HEK293 (cell line): ENCODE data around the gene INCA1.
A peak's percentile ranks its signal among the peaks of the same experiment; 100 is the strongest.

Source experiments
- BCL11A ChIP-seq: fragments of 450-650 bp; formaldehyde crosslinking; IDR thresholded peaks from 2 replicates; pipeline ENCODE4 v1.5.1; 2016; ENCODE audit warnings: low read depth, missing biosample characterization, missing genetic modification characterization
- GLIS1 ChIP-seq: fragments of 450-650 bp; formaldehyde crosslinking; IDR thresholded peaks from 2 replicates; pipeline ENCODE4 v1.5.1; 2016; ENCODE audit warnings: missing biosample characterization, missing genetic modification characterization
- MZF1 ChIP-seq: fragments of 450-650 bp; formaldehyde crosslinking; IDR thresholded peaks from 2 replicates; pipeline ENCODE4 v1.5.1; 2017; ENCODE audit warnings: missing biosample characterization, missing genetic modification characterization, borderline replicate concordance
- PATZ1 ChIP-seq: fragments of 450-650 bp; formaldehyde crosslinking; IDR thresholded peaks from 2 replicates; pipeline ENCODE4 v1.5.1; 2016; ENCODE audit warnings: missing biosample characterization, missing genetic modification characterization
- PRDM10 ChIP-seq: fragments of 450-650 bp; formaldehyde crosslinking; IDR thresholded peaks from 2 replicates; pipeline ENCODE4 v1.5.1; 2016; ENCODE audit warnings: missing biosample characterization, missing genetic modification characterization
- YY1 ChIP-seq: fragments of 450-650 bp; formaldehyde crosslinking; IDR thresholded peaks from 2 replicates; pipeline ENCODE4 v1.5.1; 2018; ENCODE audit warnings: missing biosample characterization, missing genetic modification characterization
- YY2 ChIP-seq: fragments of 450-650 bp; formaldehyde crosslinking; IDR thresholded peaks from 2 replicates; pipeline ENCODE4 v1.5.1; 2016; ENCODE audit warnings: missing biosample characterization, missing genetic modification characterization
- ZBTB17 ChIP-seq: fragments of 450-650 bp; formaldehyde crosslinking; IDR thresholded peaks from 2 replicates; pipeline ENCODE4 v1.5.1; 2016; ENCODE audit warnings: missing biosample characterization, missing genetic modification characterization
- ZBTB7A ChIP-seq: fragments of 450-650 bp; formaldehyde crosslinking; IDR thresholded peaks from 2 replicates; pipeline ENCODE4 v1.5.1; 2016; ENCODE audit warnings: low read depth, missing biosample characterization, missing genetic modification characterization
- ZFP37 ChIP-seq: fragments of 450-650 bp; formaldehyde crosslinking; IDR thresholded peaks from 2 replicates; pipeline ENCODE4 v1.5.1; 2016; ENCODE audit warnings: missing biosample characterization, missing genetic modification characterization
- ZFP41 ChIP-seq: fragments of 450-650 bp; formaldehyde crosslinking; IDR thresholded peaks from 2 replicates; pipeline ENCODE4 v1.5.1; 2016; ENCODE audit warnings: missing biosample characterization, missing genetic modification characterization, borderline replicate concordance
- ZFP69B ChIP-seq: fragments of 450-650 bp; formaldehyde crosslinking; IDR thresholded peaks from 2 replicates; pipeline ENCODE4 v1.5.1; 2016; ENCODE audit warnings: missing biosample characterization, missing genetic modification characterization
- ZNF2 ChIP-seq: fragments of 450-650 bp; formaldehyde crosslinking; IDR thresholded peaks from 2 replicates; pipeline ENCODE4 v1.5.1; 2016; ENCODE audit warnings: missing biosample characterization, missing genetic modification characterization
- ZNF214 ChIP-seq: fragments of 450-650 bp; formaldehyde crosslinking; IDR thresholded peaks from 2 replicates; pipeline ENCODE4 v1.5.1; 2017; ENCODE audit warnings: missing biosample characterization, mild to moderate bottlenecking, missing genetic modification characterization, borderline replicate concordance
- ZNF223 ChIP-seq: fragments of 450-650 bp; formaldehyde crosslinking; IDR thresholded peaks from 2 replicates; pipeline ENCODE4 v1.5.1; 2016; ENCODE audit warnings: missing biosample characterization, missing genetic modification characterization
- ZNF341 ChIP-seq: fragments of 450-650 bp; formaldehyde crosslinking; IDR thresholded peaks from 2 replicates; pipeline ENCODE4; 2016; ENCODE audit warnings: low read depth, missing biosample characterization, missing genetic modification characterization
- ZNF394 ChIP-seq: fragments of 450-650 bp; formaldehyde crosslinking; IDR thresholded peaks from 2 replicates; pipeline ENCODE4 v1.5.1; 2016; ENCODE audit warnings: missing biosample characterization, missing genetic modification characterization, mild to moderate bottlenecking, moderate library complexity, borderline replicate concordance
- ZNF433 ChIP-seq: fragments of 450-650 bp; formaldehyde crosslinking; IDR thresholded peaks from 2 replicates; pipeline ENCODE4 v1.5.1; 2016; ENCODE audit warnings: missing biosample characterization, missing genetic modification characterization, low read depth
- ZNF48 ChIP-seq: fragments of 450-650 bp; formaldehyde crosslinking; IDR thresholded peaks from 2 replicates; pipeline ENCODE4 v1.5.1; 2016; ENCODE audit warnings: missing biosample characterization, missing genetic modification characterization
- ZNF544 ChIP-seq: fragments of 450-650 bp; formaldehyde crosslinking; IDR thresholded peaks from 2 replicates; pipeline ENCODE4 v1.5.0; 2017; ENCODE audit warnings: missing biosample characterization, missing genetic modification characterization
- ZNF558 ChIP-seq: fragments of 450-650 bp; formaldehyde crosslinking; IDR thresholded peaks from 2 replicates; pipeline ENCODE4 v1.5.1; 2016; ENCODE audit warnings: missing biosample characterization, missing genetic modification characterization
- ZNF560 ChIP-seq: fragments of 450-650 bp; formaldehyde crosslinking; IDR thresholded peaks from 2 replicates; pipeline ENCODE4 v1.5.1; 2017; ENCODE audit warnings: missing biosample characterization, missing genetic modification characterization, borderline replicate concordance
- ZNF664 ChIP-seq: fragments of 450-650 bp; formaldehyde crosslinking; IDR thresholded peaks from 2 replicates; pipeline ENCODE4 v1.5.1; 2016; ENCODE audit warnings: missing biosample characterization, missing genetic modification characterization
- ZNF791 ChIP-seq: fragments of 450-650 bp; formaldehyde crosslinking; IDR thresholded peaks from 2 replicates; pipeline ENCODE4 v1.5.1; 2016; ENCODE audit warnings: missing biosample characterization, missing genetic modification characterization
- ZNF792 ChIP-seq: fragments of 450-650 bp; formaldehyde crosslinking; IDR thresholded peaks from 2 replicates; pipeline ENCODE4 v1.5.1; 2016; ENCODE audit warnings: missing biosample characterization, missing genetic modification characterization
- ZSCAN23 ChIP-seq: fragments of 450-650 bp; formaldehyde crosslinking; IDR thresholded peaks from 2 replicates; pipeline ENCODE4 v1.5.1; 2016; ENCODE audit warnings: missing biosample characterization, missing genetic modification characterization
- TF ChIP-seq, protein P1 (sequence below): fragments of 450-650 bp; IDR thresholded peaks from 2 replicates; pipeline ENCODE4 v1.5.1; 2018; ENCODE audit warnings: missing biosample characterization, missing genetic modification characterization
- TF ChIP-seq, protein P2 (sequence below): fragments of 450-650 bp; formaldehyde crosslinking; IDR thresholded peaks from 2 replicates; pipeline ENCODE4 v1.5.1; 2017; ENCODE audit warnings: missing biosample characterization, missing genetic modification characterization
- TF ChIP-seq, protein P3 (sequence below): fragments of 450-650 bp; formaldehyde crosslinking; IDR thresholded peaks from 2 replicates; pipeline ENCODE4 v1.5.0; 2017; ENCODE audit warnings: missing biosample characterization, missing genetic modification characterization, borderline replicate concordance

INCA1 gene

GRCh38 chr17:4947411-4948165, 49.7 kb downstream of the INCA1 start (continued):
- TF ChIP-seq, protein P1, sequence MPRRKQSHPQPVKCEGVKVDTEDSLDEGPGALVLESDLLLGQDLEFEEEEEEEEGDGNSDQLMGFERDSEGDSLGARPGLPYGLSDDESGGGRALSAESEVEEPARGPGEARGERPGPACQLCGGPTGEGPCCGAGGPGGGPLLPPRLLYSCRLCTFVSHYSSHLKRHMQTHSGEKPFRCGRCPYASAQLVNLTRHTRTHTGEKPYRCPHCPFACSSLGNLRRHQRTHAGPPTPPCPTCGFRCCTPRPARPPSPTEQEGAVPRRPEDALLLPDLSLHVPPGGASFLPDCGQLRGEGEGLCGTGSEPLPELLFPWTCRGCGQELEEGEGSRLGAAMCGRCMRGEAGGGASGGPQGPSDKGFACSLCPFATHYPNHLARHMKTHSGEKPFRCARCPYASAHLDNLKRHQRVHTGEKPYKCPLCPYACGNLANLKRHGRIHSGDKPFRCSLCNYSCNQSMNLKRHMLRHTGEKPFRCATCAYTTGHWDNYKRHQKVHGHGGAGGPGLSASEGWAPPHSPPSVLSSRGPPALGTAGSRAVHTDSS (tag by site-specific recombination) = no peak
- peak; percentile 80; the same call in 1 of the 2 replicates for TF ChIP-seq ZBTB7A (tag by site-specific recombination)
- TF ChIP-seq YY2 = no peak
- TF ChIP-seq ZNF214 = no peak
- TF ChIP-seq ZNF558 (tag by site-specific recombination) = no peak
- no peak for TF ChIP-seq ZNF791
- TF ChIP-seq MZF1 = peak; percentile 57
- 0 out of 2 replicates have a peak, but pooled peaks have one; percentile 66 for TF ChIP-seq ZFP37
- no peak for TF ChIP-seq ZNF48
- no peak for TF ChIP-seq ZNF560
- peak; percentile 68 for TF ChIP-seq ZNF341 (tag by site-specific recombination)
- no peak for TF ChIP-seq ZNF223
- TF ChIP-seq ZFP69B (tag by site-specific recombination) = peak; percentile 19; the same call in 1 of the 2 replicates
- TF ChIP-seq ZFP41 (tag by site-specific recombination) = no peak
- no peak for TF ChIP-seq ZSCAN23 (tag by site-specific recombination)
- TF ChIP-seq ZNF433 = no peak
- TF ChIP-seq ZNF544 (tag by site-specific recombination) = no peak
- TF ChIP-seq ZNF2 (tag by site-specific recombination) = no peak
- TF ChIP-seq PRDM10 (tag by site-specific recombination) = peak; percentile 96
- 0 out of 2 replicates have a peak, but pooled peaks have one; percentile 13 for TF ChIP-seq BCL11A (tag by site-specific recombination)
- peak; percentile 34; the same call in 1 of the 2 replicates for TF ChIP-seq GLIS1 (tag by site-specific recombination)
- TF ChIP-seq PATZ1 = peak; percentile 88
- no peak for TF ChIP-seq YY1 (tag by site-specific recombination)
- TF ChIP-seq, protein P2, sequence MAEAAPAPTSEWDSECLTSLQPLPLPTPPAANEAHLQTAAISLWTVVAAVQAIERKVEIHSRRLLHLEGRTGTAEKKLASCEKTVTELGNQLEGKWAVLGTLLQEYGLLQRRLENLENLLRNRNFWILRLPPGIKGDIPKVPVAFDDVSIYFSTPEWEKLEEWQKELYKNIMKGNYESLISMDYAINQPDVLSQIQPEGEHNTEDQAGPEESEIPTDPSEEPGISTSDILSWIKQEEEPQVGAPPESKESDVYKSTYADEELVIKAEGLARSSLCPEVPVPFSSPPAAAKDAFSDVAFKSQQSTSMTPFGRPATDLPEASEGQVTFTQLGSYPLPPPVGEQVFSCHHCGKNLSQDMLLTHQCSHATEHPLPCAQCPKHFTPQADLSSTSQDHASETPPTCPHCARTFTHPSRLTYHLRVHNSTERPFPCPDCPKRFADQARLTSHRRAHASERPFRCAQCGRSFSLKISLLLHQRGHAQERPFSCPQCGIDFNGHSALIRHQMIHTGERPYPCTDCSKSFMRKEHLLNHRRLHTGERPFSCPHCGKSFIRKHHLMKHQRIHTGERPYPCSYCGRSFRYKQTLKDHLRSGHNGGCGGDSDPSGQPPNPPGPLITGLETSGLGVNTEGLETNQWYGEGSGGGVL = peak; percentile 71
- 0 out of 2 replicates have a peak, but pooled peaks have one; percentile 26 for TF ChIP-seq ZNF394 (tag by site-specific recombination)
- TF ChIP-seq, protein P3, sequence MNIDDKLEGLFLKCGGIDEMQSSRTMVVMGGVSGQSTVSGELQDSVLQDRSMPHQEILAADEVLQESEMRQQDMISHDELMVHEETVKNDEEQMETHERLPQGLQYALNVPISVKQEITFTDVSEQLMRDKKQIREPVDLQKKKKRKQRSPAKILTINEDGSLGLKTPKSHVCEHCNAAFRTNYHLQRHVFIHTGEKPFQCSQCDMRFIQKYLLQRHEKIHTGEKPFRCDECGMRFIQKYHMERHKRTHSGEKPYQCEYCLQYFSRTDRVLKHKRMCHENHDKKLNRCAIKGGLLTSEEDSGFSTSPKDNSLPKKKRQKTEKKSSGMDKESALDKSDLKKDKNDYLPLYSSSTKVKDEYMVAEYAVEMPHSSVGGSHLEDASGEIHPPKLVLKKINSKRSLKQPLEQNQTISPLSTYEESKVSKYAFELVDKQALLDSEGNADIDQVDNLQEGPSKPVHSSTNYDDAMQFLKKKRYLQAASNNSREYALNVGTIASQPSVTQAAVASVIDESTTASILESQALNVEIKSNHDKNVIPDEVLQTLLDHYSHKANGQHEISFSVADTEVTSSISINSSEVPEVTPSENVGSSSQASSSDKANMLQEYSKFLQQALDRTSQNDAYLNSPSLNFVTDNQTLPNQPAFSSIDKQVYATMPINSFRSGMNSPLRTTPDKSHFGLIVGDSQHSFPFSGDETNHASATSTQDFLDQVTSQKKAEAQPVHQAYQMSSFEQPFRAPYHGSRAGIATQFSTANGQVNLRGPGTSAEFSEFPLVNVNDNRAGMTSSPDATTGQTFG = no peak
- TF ChIP-seq ZBTB17 (tag by site-specific recombination) = no peak
- no peak for TF ChIP-seq ZNF664 (tag by site-specific recombination)
- TF ChIP-seq ZNF792 (tag by site-specific recombination) = no peak
